Esophagus squamous epithelium (tissue), 5 donors: ENCODE data around the gene YES1. TPM values are rescaled to one million over a fixed set of nuclear protein-coding genes. Genes with fewer than 3 reads are reported as not detected.

ENCODE experiments used
- DNase-seq: peaks from one replicate; lab custom pipeline; 2025; lab: John Stamatoyannopoulos, UW
- H3K27ac ChIP-seq, 4 donors: fragments of 200-600 bp; sonication (generic); one replicate each; pipeline ENCODE4 v1.5.1; 2016 to 2019; ENCODE audit warnings: mild to moderate bottlenecking in 1 of 4
- H3K27me3 ChIP-seq, 4 donors: fragments of 200-600 bp; sonication (generic); 1 replicate in 3 of 4; 2 replicates in 1 of 4; pipeline versions ENCODE4 v1.5.1 to v1.6.0; 2017 to 2021; ENCODE audit warnings: antibody characterized with exemption in 1 of 4
- H3K36me3 ChIP-seq, 3 donors: fragments of 200-600 bp; sonication (generic); one replicate each; pipeline ENCODE4 v1.5.1; 2016 to 2019
- H3K4me1 ChIP-seq, 3 donors: fragments of 200-600 bp; sonication (generic); one replicate each; pipeline ENCODE4 v1.5.1; 2017 to 2019
- H3K4me3 ChIP-seq, 4 donors: fragments of 200-600 bp; sonication (generic); 1 replicate in 3 of 4; 2 replicates in 1 of 4; pipeline ENCODE4 v1.5.1; 2016 to 2019; ENCODE audit warnings: mild to moderate bottlenecking in 2 of 4, moderate library complexity in 1 of 4
- H3K9me3 ChIP-seq, 3 donors: fragments of 200-600 bp; sonication (generic); one replicate each; pipeline ENCODE4 v1.5.1; 2016 to 2019
- POLR2A ChIP-seq, 4 donors: fragments of 450-650 bp; IDR thresholded peaks; one replicate each; pipeline ENCODE4 v1.6.1; 2017; ENCODE audit warnings: antibody characterized with exemption in 4 of 4, mild to moderate bottlenecking in 4 of 4, moderate library complexity in 3 of 4
- WGBS, 2 donors: methylation state at CpG; one replicate each; pipeline ENCODE4 v1.1.5; 2018; 5-methylcytosine and 5-hydroxymethylcytosine counted together
- intact Hi-C: fragments of 100-400 bp; cut with DNase I; formaldehyde crosslinking; loops from one replicate; pipeline ENCODE4 v1.15.0; 2022
- total RNA-seq, 4 donors: library from RNA; depleted of rRNA; stranded (reverse); fragments of >200 nt; gene quantifications; one replicate each; pipeline ENCODE4 v1.1.0, GENCODE V29; 2016
- TF ChIP-seq, protein P1 (sequence below), 6 experiments: fragments of 450-650 bp in 4 of 6; fragments of 200-600 bp in 2 of 6; sonication (generic) in 2 of 6; IDR thresholded peaks; one replicate each; pipeline ENCODE4 v1.5.1; 2016 to 2019; ENCODE audit warnings: antibody characterized with exemption in 6 of 6, mild to moderate bottlenecking in 4 of 6, moderate library complexity in 4 of 6
- donor health status: DM: yes; HTN: yes; CAD: no.

YES1 gene
- total RNA-seq, 4 donors from 2014 or later, result 105 to 143 (median 125) TPM

DNA sequence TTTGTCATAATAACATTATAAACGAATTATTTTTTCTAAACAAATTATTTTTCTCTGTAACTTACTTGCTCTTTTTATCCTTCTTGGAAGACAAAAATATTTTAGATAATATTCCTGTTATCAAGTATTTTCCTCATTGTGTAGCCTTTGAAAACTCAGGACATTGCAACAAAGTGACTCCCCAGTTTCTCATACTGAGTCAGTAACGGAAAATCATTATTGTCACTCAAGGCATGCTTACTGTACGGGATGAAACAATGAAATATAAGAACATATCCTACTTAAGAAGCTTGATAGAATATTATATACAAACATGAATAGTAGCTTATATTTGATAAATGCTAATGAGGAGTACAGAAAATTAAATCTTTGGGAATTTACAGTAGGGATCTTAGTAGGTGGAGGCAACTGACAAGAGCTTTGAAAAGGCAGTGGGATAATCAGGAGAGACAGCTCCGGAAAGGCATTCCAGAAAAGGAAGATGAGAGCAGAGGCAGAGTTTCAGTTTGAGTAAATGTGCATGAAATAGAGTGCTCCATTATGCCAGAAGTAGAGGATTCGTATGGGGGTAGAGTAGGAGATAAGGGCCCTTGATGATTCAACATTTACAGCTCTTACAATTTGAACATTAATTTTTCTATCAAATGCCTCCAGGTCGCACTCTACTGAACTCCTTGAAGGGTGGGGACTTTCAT is 14.0 kb upstream of the YES1 start:
- Histone ChIP-seq H3K4me1 (peaks cover 0 to 12% (median 0%) of the 10 kb centered on the region in 3 donors), H3K36me3 (no peaks in the 10 kb centered on the region), H3K27me3 (no peaks in the 10 kb centered on the region), H3K4me3 (no peak overlapping the region), H3K9me3 (no peaks in the 10 kb centered on the region), H3K27ac (no peak overlapping the region)
- intact Hi-C loops, result no loop called here
- TF ChIP-seq, protein P1, sequence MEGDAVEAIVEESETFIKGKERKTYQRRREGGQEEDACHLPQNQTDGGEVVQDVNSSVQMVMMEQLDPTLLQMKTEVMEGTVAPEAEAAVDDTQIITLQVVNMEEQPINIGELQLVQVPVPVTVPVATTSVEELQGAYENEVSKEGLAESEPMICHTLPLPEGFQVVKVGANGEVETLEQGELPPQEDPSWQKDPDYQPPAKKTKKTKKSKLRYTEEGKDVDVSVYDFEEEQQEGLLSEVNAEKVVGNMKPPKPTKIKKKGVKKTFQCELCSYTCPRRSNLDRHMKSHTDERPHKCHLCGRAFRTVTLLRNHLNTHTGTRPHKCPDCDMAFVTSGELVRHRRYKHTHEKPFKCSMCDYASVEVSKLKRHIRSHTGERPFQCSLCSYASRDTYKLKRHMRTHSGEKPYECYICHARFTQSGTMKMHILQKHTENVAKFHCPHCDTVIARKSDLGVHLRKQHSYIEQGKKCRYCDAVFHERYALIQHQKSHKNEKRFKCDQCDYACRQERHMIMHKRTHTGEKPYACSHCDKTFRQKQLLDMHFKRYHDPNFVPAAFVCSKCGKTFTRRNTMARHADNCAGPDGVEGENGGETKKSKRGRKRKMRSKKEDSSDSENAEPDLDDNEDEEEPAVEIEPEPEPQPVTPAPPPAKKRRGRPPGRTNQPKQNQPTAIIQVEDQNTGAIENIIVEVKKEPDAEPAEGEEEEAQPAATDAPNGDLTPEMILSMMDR (IDR thresholded peaks at IDR 0.05), result no peak
- TF ChIP-seq POLR2A (IDR thresholded peaks at IDR 0.05), result no peak
- 78 to 86% methylated on average over 6 of the region's 6 CpGs for WGBS, 2 donors
- no peak for DNase-seq

DNA sequence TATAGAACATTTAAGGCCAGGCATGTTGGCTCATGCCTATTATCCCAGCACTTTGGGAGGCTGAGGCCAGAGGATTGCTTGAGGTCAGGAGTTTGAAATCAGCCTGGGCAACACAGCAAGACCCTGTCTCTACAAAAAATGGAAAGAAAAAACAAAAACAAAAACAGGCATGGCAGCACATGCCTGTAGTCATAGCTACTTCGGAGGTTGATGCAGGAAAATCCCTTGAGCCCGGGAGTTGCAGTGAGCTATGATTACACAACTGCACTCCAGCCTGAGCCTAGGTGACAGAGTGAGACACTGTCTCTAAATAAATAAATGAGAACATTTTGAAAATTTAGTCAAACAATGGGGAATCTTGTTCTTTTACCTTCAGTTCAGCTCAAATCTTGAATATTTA is 12.1 kb upstream of the YES1 start:
- peaks cover 0 to 7% (median 0%) of the 10 kb centered on the region in 4 donors for H3K27me3 ChIP-seq
- intact Hi-C loops, result no loop called here
- DNase-seq, result no peak
- H3K36me3 ChIP-seq, result no peaks in the 10 kb centered on the region
- no peaks in the 10 kb centered on the region for H3K4me1 ChIP-seq
- H3K27ac ChIP-seq, result no peak overlapping the region
- no peak for TF ChIP-seq POLR2A (IDR thresholded peaks at IDR 0.05)
- TF ChIP-seq, protein P1 (IDR thresholded peaks at IDR 0.05), result no peak
- no peaks in the 10 kb centered on the region for H3K9me3 ChIP-seq
- H3K4me3 ChIP-seq, result no peak overlapping the region
- whole genome bisulfite sequencing, 2 donors, result 27 to 43% methylated on average over 2 of the region's 2 CpGs

DNA sequence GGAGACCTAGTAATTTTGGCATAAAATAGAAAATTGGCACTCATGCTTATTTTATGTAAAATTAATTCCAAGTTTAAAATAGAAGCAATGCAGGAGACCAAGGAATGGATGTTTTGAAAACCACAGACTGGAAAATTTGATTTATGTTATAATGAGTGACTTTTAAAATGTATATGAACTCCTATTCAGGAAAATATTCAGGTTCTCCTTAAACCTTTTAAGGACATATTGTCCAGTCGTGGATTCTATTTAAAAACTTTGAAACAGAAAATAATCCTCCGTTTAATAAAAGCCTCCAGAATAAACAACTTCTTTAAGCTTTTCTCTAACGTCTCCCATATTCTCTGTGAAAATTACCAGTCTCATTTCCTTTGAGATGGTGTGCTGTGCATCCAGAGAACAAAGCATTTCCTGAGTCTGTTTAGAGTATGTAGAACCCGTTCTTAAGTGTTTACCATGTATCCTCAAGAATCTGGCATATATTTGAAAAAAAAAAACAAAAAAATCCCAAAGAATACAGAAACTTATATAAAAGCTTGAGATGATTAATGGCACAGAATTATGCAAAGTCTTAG is 8.6 kb upstream of the YES1 start:
- no peaks in the 10 kb centered on the region for H3K4me1 ChIP-seq
- H3K27ac ChIP-seq, result no peak overlapping the region
- no peak for DNase-seq
- no peaks in the 10 kb centered on the region for H3K9me3 ChIP-seq
- intact Hi-C loops, result no loop called here
- no peak overlapping the region for H3K4me3 ChIP-seq
- TF ChIP-seq POLR2A (IDR thresholded peaks at IDR 0.05), result no peak
- TF ChIP-seq, protein P1 (IDR thresholded peaks at IDR 0.05), result no peak
- peaks cover 0 to 7% (median 0%) of the 10 kb centered on the region in 4 donors for H3K27me3 ChIP-seq
- H3K36me3 ChIP-seq, result no peaks in the 10 kb centered on the region
- 27 to 31% methylated on average over 4 of the region's 4 CpGs for WGBS, 2 donors

DNA sequence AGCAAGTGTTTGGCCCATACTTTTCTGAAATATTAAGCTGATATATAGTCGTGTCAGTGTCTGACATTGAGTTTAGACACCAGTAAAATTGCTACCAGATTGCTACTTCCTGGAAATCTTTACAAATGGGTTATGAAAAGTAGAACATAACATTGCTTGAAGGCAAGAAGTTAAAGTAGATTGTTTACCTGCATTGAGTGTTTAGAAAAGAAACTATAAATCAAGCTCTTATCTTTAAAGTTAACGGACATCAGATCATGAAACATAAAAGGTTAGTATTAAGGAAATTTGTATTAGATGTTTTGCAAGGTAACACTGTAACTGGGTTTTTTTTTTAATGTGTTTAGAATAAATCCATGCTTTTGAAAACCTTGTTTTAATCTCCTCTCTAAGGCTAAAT is 4.8 kb upstream of the YES1 start:
- peaks cover 0 to 12% (median 0%) of the 10 kb centered on the region in 3 donors for H3K4me1 ChIP-seq
- DNase-seq, result no peak
- no peaks in the 10 kb centered on the region for H3K36me3 ChIP-seq
- no peak for TF ChIP-seq POLR2A (IDR thresholded peaks at IDR 0.05)
- TF ChIP-seq, protein P1 (IDR thresholded peaks at IDR 0.05), result no peak
- 31 to 48% methylated on average over 2 of the region's 2 CpGs for WGBS, 2 donors
- intact Hi-C loops, result no loop called here
- H3K27ac ChIP-seq, result no peak overlapping the region
- no peaks in the 10 kb centered on the region for H3K9me3 ChIP-seq
- peaks cover 0 to 7% (median 0%) of the 10 kb centered on the region in 4 donors for H3K27me3 ChIP-seq
- H3K4me3 ChIP-seq, result no peak overlapping the region

DNA sequence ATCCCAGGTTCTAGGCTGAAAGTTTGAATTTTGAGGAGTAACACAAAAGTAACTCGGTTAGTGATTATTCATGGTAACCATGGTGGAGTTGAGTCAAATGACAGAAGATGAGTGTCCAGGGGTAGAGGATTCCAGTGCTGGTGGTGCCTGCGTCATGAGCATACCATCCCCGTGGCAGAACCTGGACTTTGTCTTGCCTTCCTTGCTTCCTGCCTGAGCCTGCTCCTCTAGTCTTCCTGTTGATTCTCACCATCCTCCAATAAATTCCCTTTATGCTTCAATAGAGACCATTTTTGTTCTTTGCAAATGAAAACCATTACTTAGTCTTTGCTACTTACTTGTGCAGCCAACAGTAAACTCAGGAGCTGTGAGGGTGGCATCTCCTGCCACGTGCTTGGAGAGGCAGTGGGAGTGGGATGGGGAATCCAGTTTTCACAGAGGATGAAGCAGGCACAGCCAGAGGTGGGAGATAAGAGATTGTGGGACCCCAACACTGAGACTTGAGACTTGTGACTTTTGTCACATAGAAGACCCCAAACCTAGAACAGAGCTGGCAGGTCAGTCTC is 4.1 kb upstream of the YES1 start:
- no peak for DNase-seq
- Histone ChIP-seq H3K36me3 (no peaks in the 10 kb centered on the region), H3K27ac (no peak overlapping the region), H3K9me3 (no peaks in the 10 kb centered on the region), H3K27me3 (peaks cover 0 to 7% (median 0%) of the 10 kb centered on the region in 4 donors), H3K4me1 (peaks cover 0 to 12% (median 0%) of the 10 kb centered on the region in 3 donors), H3K4me3 (no peak overlapping the region)
- intact Hi-C loops, result no loop called here
- 86 to 91% methylated on average over 4 of the region's 4 CpGs for WGBS, 2 donors
- TF ChIP-seq POLR2A (IDR thresholded peaks at IDR 0.05), result no peak
- TF ChIP-seq, protein P1 (IDR thresholded peaks at IDR 0.05), result no peak
